MCF 10A (cell line): ENCODE results near the gene SLC9A3. TPM values are rescaled to one million over a fixed set of nuclear protein-coding genes. Genes with fewer than 3 reads are reported as not detected.
"Not testable (repeated sequence)": the region's sequence is repeated elsewhere in the genome, so short reads cannot be mapped to it uniquely, and the experiment has no call there.

Experiments
- BruUV-seq: library from RNA; stranded (reverse); fragments of 400-500 nt; replicated peaks from 2 replicates; lab custom pipeline; 2021; lab: Mats Ljungman, UMichigan
- CTCF ChIA-PET: fragments of 300-600 bp; sonication (Branson Sonifier 250); formaldehyde crosslinking; extraction: SDS; loops from one replicate; lab custom pipeline; 2021; ENCODE audit warnings: antibody characterized with exemption, inconsistent platforms; lab: Yijun Ruan, JAX
- POLR2A ChIA-PET: fragments of 300-600, 350-650 bp; sonication (Branson Sonifier 250); formaldehyde crosslinking; extraction: SDS; loops from one replicate; lab custom pipeline; 2020; ENCODE audit warnings: antibody characterized with exemption, inconsistent platforms; lab: Yijun Ruan, JAX
- DNase-seq: peaks from one replicate; pipeline ENCODE4 v3.0.0-alpha.2; 2018; ENCODE audit not compliant: unreplicated experiment
- H3K27ac Mint-ChIP-seq: one replicate; pipeline ENCODE4 v1.8.0; 2022; ENCODE audit warnings: mild to moderate bottlenecking, low read depth, mixed read lengths; ENCODE audit not compliant: unreplicated experiment
- H3K27me3 Mint-ChIP-seq: one replicate; pipeline ENCODE4 v1.8.0; 2022; ENCODE audit warnings: mixed read lengths; ENCODE audit not compliant: insufficient read depth, unreplicated experiment
- H3K36me3 Mint-ChIP-seq: one replicate; pipeline ENCODE4 v1.8.0; 2022; ENCODE audit warnings: mild to moderate bottlenecking, moderate library complexity, mixed read lengths; ENCODE audit not compliant: insufficient read depth, unreplicated experiment
- H3K4me1 Mint-ChIP-seq: one replicate; pipeline ENCODE4 v1.8.0; 2022; ENCODE audit warnings: mixed read lengths; ENCODE audit not compliant: insufficient read depth, unreplicated experiment
- H3K4me3 Mint-ChIP-seq: one replicate; pipeline ENCODE4 v1.8.0; 2022; ENCODE audit warnings: mild to moderate bottlenecking, moderate library complexity, mixed read lengths; ENCODE audit not compliant: unreplicated experiment
- H3K9me3 Mint-ChIP-seq: one replicate; pipeline ENCODE4 v1.8.0; 2022; ENCODE audit warnings: mixed read lengths; ENCODE audit not compliant: unreplicated experiment
- CTCF ChIP-seq: fragments of 200-600 bp; IDR thresholded peaks from one replicate; pipeline ENCODE4 v1.8.0; 2022; ENCODE audit warnings: antibody characterized with exemption, mild to moderate bottlenecking; ENCODE audit not compliant: unreplicated experiment
- intact Hi-C: fragments of 100-400 bp; cut with micrococcal nuclease; formaldehyde crosslinking; loops from 2 replicates; pipeline ENCODE4 v1.14.1; 2022
- total RNA-seq: library from RNA; stranded (reverse); gene quantifications from 2 replicates; pipeline ENCODE4 v1.2.3, GENCODE V29; 2022

The SLC9A3 gene
- total RNA-seq, 1 experiment from 2014 or later: 1.0 TPM

DNA sequence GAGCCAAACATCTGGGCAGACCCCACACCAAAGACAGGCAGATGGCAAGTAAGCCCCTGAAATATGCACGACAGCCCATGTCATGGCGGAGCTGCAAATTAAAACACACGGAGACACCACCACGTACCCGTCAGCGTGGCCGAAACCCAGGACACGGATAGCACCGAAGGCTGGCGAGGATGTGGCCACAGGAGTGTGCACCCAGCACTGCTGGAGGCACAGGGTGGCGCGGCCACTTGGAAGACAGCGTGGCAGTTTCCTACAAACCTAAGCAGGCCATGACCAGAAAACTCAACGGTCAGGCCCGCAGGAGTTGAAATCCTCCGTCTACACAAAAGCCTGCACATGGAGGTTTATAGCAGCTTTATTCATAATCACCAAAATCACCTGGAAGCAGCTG is 12.8 kb downstream of the SLC9A3 start:
- Mint-ChIP-seq H3K36me3 (no peaks in the 10 kb centered on the region), H3K27me3 (peaks cover 43% of the 10 kb centered on the region), H3K4me1 (peaks cover 6% of the 10 kb centered on the region), H3K9me3 (no peaks in the 10 kb centered on the region), H3K4me3 (no peak overlapping the region), H3K27ac (no peak overlapping the region)
- intact Hi-C loops: no loop called here
- TF ChIP-seq CTCF: no peak
- POLR2A ChIA-PET: no interaction called here
- BruUV-seq: no TSS peak
- CTCF ChIA-PET: no interaction called here
- DNase-seq: no peak

- DNase-seq: no peak
- Mint-ChIP-seq H3K4me1 (peaks cover 6% of the 10 kb centered on the region), H3K36me3 (no peaks in the 10 kb centered on the region), H3K27me3 (peaks cover 42% of the 10 kb centered on the region), H3K27ac (no peak overlapping the region), H3K4me3 (no peak overlapping the region), H3K9me3 (no peaks in the 10 kb centered on the region)
- no peak for TF ChIP-seq CTCF
- CTCF ChIA-PET: no interaction called here
- POLR2A ChIA-PET: interaction anchor here (0.6 kb wide), 1 partner anchor 1423 kb away, joined by 3 read pairs; no protein-coding TSS in a partner anchor
- intact Hi-C loops: no loop called here
- no TSS peak for BruUV-seq
Observed at GRCh38 chr5:510521-510920, 13.7 kb downstream of the SLC9A3 start.

DNA sequence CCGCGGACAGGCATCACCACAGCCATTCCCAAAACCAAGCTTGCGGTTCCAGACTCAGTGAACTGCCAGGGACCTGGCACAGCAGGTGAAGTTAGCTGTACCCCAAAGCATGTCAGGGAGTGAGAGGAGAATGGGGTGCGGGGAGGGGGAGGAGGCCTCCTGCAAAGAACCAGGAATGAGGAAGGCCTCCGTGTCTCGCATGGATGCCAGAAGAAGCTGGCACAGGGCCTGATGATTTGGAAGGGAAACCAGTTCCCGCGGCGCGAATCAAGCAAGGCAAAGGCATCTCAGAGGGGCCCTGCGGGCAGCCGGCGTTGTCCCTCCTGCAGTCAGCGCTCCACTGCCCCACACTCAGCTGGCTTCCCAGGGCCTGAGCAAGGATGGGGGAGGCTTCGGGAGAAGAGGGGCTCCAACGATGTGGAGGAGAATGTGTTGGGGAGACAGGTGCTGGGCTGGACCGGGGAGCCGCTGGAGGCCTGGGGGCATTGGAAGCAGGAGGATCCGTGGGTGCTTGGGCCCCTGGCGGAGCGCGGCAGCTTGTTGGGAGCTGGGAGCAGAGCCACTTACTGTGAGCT is 14.6 kb downstream of the SLC9A3 start:
- intact Hi-C loops: no loop called here
- no peak for DNase-seq
- CTCF ChIA-PET: no interaction called here
- H3K27me3 Mint-ChIP-seq: peaks cover 42% of the 10 kb centered on the region
- no peak overlapping the region for H3K27ac Mint-ChIP-seq
- H3K36me3 Mint-ChIP-seq: no peaks in the 10 kb centered on the region
- no peaks in the 10 kb centered on the region for H3K4me1 Mint-ChIP-seq
- POLR2A ChIA-PET: interaction anchor here (0.6 kb wide), 1 partner anchor 1424 kb away, joined by 3 read pairs; no protein-coding TSS in a partner anchor
- no TSS peak for BruUV-seq
- no peaks in the 10 kb centered on the region for H3K9me3 Mint-ChIP-seq
- no peak overlapping the region for H3K4me3 Mint-ChIP-seq
- no peak for TF ChIP-seq CTCF

DNA sequence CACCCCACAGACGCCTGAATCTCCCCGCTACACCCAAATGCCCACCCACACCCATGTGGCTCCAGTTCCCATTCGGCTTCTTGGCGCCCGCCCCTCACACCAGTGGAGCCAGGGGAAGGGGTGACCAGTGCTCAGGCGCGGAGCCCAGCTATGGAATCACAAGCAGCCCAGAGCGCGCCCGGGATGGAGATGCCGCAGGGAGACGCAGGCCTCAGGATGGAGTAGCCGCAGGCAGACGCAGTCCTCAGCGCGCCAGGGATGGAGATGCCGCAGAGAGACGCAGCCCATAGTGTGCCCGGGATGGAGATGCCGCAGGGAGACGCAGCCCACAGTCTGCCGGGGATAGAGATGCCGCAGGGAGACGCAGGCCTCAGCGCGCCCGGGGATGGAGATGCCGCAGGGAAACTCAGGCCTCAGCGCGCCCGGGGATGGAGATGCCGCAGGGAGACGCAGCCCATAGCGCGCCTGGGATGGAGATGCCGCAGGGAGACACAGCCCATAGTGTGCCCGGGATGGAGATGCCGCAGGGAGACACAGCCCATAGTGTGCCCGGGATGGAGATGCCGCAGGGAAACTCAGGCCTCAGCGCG is 16.2 kb downstream of the SLC9A3 start:
- CTCF ChIA-PET, BruUV-seq, H3K36me3 Mint-ChIP-seq, H3K9me3 Mint-ChIP-seq, DNase-seq, H3K4me3 Mint-ChIP-seq, H3K4me1 Mint-ChIP-seq, H3K27ac Mint-ChIP-seq, intact Hi-C loops: not testable (repeated sequence)
- peaks cover 42% of the 10 kb centered on the region for H3K27me3 Mint-ChIP-seq
- POLR2A ChIA-PET: interaction anchor here (0.7 kb wide), 1 partner anchor 8 kb away, joined by 3 read pairs; no protein-coding TSS in a partner anchor
